ENCODE data around the gene MRPL28. TPM values are rescaled to one million over a fixed set of nuclear protein-coding genes. Genes with fewer than 3 reads are reported as not detected.
"Not testable (repeated sequence)": the region's sequence is repeated elsewhere in the genome, so short reads cannot be mapped to it uniquely, and the experiment has no call there.

MRPL28 gene
- total RNA-seq, 2 experiments from 2014 or later, result 68.3 to 74.0 TPM

- Mint-ChIP-seq H3K4me1 (ENCODE audit: low read depth) (peaks cover 14% of the 10 kb centered on the region), H3K9me3 (no peaks in the 10 kb centered on the region), H3K4me3 (peak overlapping the region; percentile 58), H3K27ac (no peak overlapping the region), H3K36me3 (ENCODE audit: low read depth) (peaks cover 4% of the 10 kb centered on the region), H3K27me3 (ENCODE audit: low read depth) (no peaks in the 10 kb centered on the region)
- intact Hi-C loops (cut with micrococcal nuclease), result no loop called here
- CTCF ChIA-PET, result no interaction called here
- DNase-seq, result no peak
These were observed 968 bp downstream of the MRPL28 start for GRCh38 chr16:369275-369865.

GRCh38 chr16:368388-369158 is 1.8 kb downstream of the MRPL28 start:
- DNase-seq, result no peak
- H3K27me3 Mint-ChIP-seq (ENCODE audit: low read depth), result no peaks in the 10 kb centered on the region
- peaks cover 4% of the 10 kb centered on the region for H3K36me3 Mint-ChIP-seq (ENCODE audit: low read depth)
- no peak overlapping the region for H3K27ac Mint-ChIP-seq
- CTCF ChIA-PET, result no interaction called here
- peaks cover 14% of the 10 kb centered on the region for H3K4me1 Mint-ChIP-seq (ENCODE audit: low read depth)
- intact Hi-C loops (cut with micrococcal nuclease), result no loop called here
- H3K4me3 Mint-ChIP-seq, result no peak overlapping the region
- H3K9me3 Mint-ChIP-seq, result no peaks in the 10 kb centered on the region

GRCh38 chr16:367333-367903 is 2.9 kb downstream of the MRPL28 start:
- Mint-ChIP-seq H3K27me3 (ENCODE audit: low read depth) (no peaks in the 10 kb centered on the region), H3K36me3 (ENCODE audit: low read depth) (peaks cover 4% of the 10 kb centered on the region), H3K4me3 (no peak overlapping the region), H3K4me1 (ENCODE audit: low read depth) (peaks cover 14% of the 10 kb centered on the region), H3K27ac (peak overlapping the region; percentile 15), H3K9me3 (no peaks in the 10 kb centered on the region)
- intact Hi-C loops (cut with micrococcal nuclease), result no loop called here
- CTCF ChIA-PET, result no interaction called here
- no peak for DNase-seq

GRCh38 chr16:366476-366875 is 3.9 kb downstream of the MRPL28 start:
- no peak overlapping the region for H3K27ac Mint-ChIP-seq
- no peak for DNase-seq

GRCh38 chr16:364595-365491 is 5.5 kb downstream of the MRPL28 start:
- Mint-ChIP-seq H3K9me3 (no peaks in the 10 kb centered on the region), H3K4me1 (ENCODE audit: low read depth) (peaks cover 10% of the 10 kb centered on the region), H3K36me3 (ENCODE audit: low read depth) (peaks cover 3% of the 10 kb centered on the region), H3K27me3 (ENCODE audit: low read depth) (no peaks in the 10 kb centered on the region), H3K4me3 (no peak overlapping the region), H3K27ac (no peak overlapping the region)
- DNase-seq, result no peak
- intact Hi-C loops (cut with micrococcal nuclease), result no loop called here
- CTCF ChIA-PET, result no interaction called here

More at GRCh38 chr16:366476-366875, 3.9 kb downstream of the MRPL28 start:
- H3K4me1 Mint-ChIP-seq (ENCODE audit: low read depth), result peaks cover 17% of the 10 kb centered on the region
- intact Hi-C loops (cut with micrococcal nuclease), result no loop called here
- no peaks in the 10 kb centered on the region for H3K27me3 Mint-ChIP-seq (ENCODE audit: low read depth)
- H3K9me3 Mint-ChIP-seq, result no peaks in the 10 kb centered on the region
- H3K4me3 Mint-ChIP-seq, result no peak overlapping the region
- CTCF ChIA-PET, result no interaction called here
- H3K36me3 Mint-ChIP-seq (ENCODE audit: low read depth), result peaks cover 4% of the 10 kb centered on the region

GRCh38 chr16:363766-364490 is 6.4 kb downstream of the MRPL28 start:
- Mint-ChIP-seq H3K27me3 (ENCODE audit: low read depth) (no peaks in the 10 kb centered on the region), H3K4me1 (ENCODE audit: low read depth) (peaks cover 4% of the 10 kb centered on the region), H3K4me3 (no peak overlapping the region), H3K9me3 (no peaks in the 10 kb centered on the region), H3K27ac (no peak overlapping the region), H3K36me3 (ENCODE audit: low read depth) (peaks cover 3% of the 10 kb centered on the region)
- DNase-seq, result no peak
- CTCF ChIA-PET, result interaction anchor here (0.6 kb wide), 1 partner anchor 257 kb away, joined by 3 read pairs; no protein-coding TSS in a partner anchor
- intact Hi-C loops (cut with micrococcal nuclease), result no loop called here

- no peaks in the 10 kb centered on the region for H3K9me3 Mint-ChIP-seq
- H3K4me3 Mint-ChIP-seq, result no peak overlapping the region
- no peak overlapping the region for H3K27ac Mint-ChIP-seq
- H3K27me3 Mint-ChIP-seq (ENCODE audit: low read depth), result no peaks in the 10 kb centered on the region
- peaks cover 4% of the 10 kb centered on the region for H3K4me1 Mint-ChIP-seq (ENCODE audit: low read depth)
- DNase-seq, result no peak
- intact Hi-C loops (cut with micrococcal nuclease), result no loop called here
- CTCF ChIA-PET, result interaction anchor here (0.6 to 3.1 kb wide), 6 partner anchors 128 to 297 kb away, joined by 4 to 17 read pairs (median 11); no protein-coding TSS in a partner anchor
- peaks cover 3% of the 10 kb centered on the region for H3K36me3 Mint-ChIP-seq (ENCODE audit: low read depth)
These were observed 7.1 kb downstream of the MRPL28 start for GRCh38 chr16:363110-363765.

- intact Hi-C loops (cut with micrococcal nuclease), result loop anchor here (1.0 kb wide), 3 partner anchors 181 to 297 kb away; no protein-coding TSS in a partner anchor
- H3K4me1 Mint-ChIP-seq (ENCODE audit: low read depth); H3K27me3 Mint-ChIP-seq (ENCODE audit: low read depth); H3K27ac Mint-ChIP-seq; H3K4me3 Mint-ChIP-seq; DNase-seq; H3K36me3 Mint-ChIP-seq (ENCODE audit: low read depth); H3K9me3 Mint-ChIP-seq: not testable (repeated sequence)
- CTCF ChIA-PET, result interaction anchor here (0.6 to 3.1 kb wide), 16 partner anchors 8 to 297 kb away, joined by 3 to 17 read pairs (median 6); partner anchors contain the start of genes AXIN1 and MRPL28
These were observed 7.7 kb downstream of the MRPL28 start for GRCh38 chr16:362702-362999.

GRCh38 chr16:361872-362701 is 8.3 kb downstream of the MRPL28 start:
- intact Hi-C loops (cut with micrococcal nuclease), result loop anchor here (1.0 kb wide), 3 partner anchors 181 to 297 kb away; no protein-coding TSS in a partner anchor
- H3K9me3 Mint-ChIP-seq, result no peaks in the 10 kb centered on the region

GRCh38 chr16:361341-361871 is 8.9 kb downstream of the MRPL28 start:
- peaks cover 4% of the 10 kb centered on the region for H3K4me1 Mint-ChIP-seq (ENCODE audit: low read depth)
- no peaks in the 10 kb centered on the region for H3K9me3 Mint-ChIP-seq
- H3K27me3 Mint-ChIP-seq (ENCODE audit: low read depth), result no peaks in the 10 kb centered on the region
- CTCF ChIA-PET, result interaction anchor here (0.6 to 3.1 kb wide), 20 partner anchors 9 to 296 kb away, joined by 3 to 17 read pairs (median 6); partner anchors contain the start of gene MRPL28
- no peaks in the 10 kb centered on the region for H3K36me3 Mint-ChIP-seq (ENCODE audit: low read depth)
- no peak for DNase-seq
- intact Hi-C loops (cut with micrococcal nuclease), result no loop called here
- H3K4me3 Mint-ChIP-seq, result no peak overlapping the region
- H3K27ac Mint-ChIP-seq, result no peak overlapping the region

More at GRCh38 chr16:361872-362701, 8.3 kb downstream of the MRPL28 start:
- CTCF ChIA-PET, result interaction anchor here (0.6 to 3.1 kb wide), 21 partner anchors 9 to 296 kb away, joined by 3 to 17 read pairs (median 6); partner anchors contain the start of genes AXIN1 and MRPL28
- peaks cover 4% of the 10 kb centered on the region for H3K4me1 Mint-ChIP-seq (ENCODE audit: low read depth)
- H3K27ac Mint-ChIP-seq, result no peak overlapping the region
- H3K36me3 Mint-ChIP-seq (ENCODE audit: low read depth), result peaks cover 2% of the 10 kb centered on the region
- no peaks in the 10 kb centered on the region for H3K27me3 Mint-ChIP-seq (ENCODE audit: low read depth)
- no peak overlapping the region for H3K4me3 Mint-ChIP-seq
- peak; percentile 85 for DNase-seq

Data from activated naive CD4-positive, alpha-beta T cell treated with anti-CD3 and anti-CD28 coated beads for 36 hours (primary cell).